ENCODE results near the gene TMEM204. TPM values are rescaled to one million over a fixed set of nuclear protein-coding genes. Genes with fewer than 3 reads are reported as not detected.

Gene TMEM204
- polyA plus RNA-seq, 3 donors, result 0.09 to 1.5 (median 1.3) TPM

DNA sequence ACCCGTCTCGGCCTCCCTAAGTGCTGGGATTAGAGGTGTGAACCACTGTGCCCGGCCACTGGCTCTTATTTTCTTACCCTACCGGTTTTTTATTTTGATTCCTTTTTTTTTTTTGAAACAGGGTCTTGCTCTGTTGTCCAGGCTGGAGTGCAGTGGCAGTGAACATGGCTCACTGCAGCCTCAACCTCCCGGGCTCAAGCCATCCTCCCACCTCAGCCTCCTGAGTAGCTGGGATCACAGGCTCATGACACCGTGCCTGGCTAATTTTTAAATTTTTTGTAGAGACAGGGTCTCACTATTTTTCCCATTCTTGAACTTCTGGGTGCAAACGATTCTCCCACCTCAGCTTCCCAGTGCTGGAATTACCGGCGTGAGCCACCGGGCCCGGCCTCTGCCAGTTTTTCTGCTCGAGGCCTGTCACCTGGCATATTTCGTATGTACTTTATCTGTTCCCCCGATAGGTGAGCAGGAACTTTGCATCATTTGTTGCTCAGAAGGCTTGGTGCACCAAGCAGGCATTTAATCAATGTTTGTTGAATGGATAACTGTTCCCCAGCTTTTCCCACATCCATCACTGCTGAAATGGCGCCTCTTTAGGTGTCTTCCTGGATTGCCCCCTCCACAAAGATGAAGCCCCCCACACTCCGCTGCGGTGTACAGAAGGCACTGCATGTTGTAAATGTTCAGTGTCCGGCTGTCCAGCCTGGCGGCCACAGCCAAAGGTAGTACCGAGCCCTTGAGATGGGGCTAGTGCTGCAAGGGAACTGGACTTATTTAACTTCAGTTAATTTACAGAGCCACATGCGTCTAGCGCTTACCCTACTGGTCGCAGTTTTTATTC lies 41.2 kb upstream of the TMEM204 start:
- H2AFZ ChIP-seq (ENCODE audit: insufficient read depth, low read depth, low read length, poor library complexity, severe bottlenecking), result peak overlapping the region; percentile 87
- DNase-seq, result no peak
- H3K36me3 Mint-ChIP-seq, result peaks cover 8 to 26% of the 10 kb centered on the region in 2 donors
- H3K4me3 Mint-ChIP-seq, result peak overlapping the region; percentile 92 to 94
- no peaks in the 10 kb centered on the region for H4K20me1 ChIP-seq (ENCODE audit: insufficient read depth, low read length)
- H3K4me1 ChIP-seq (ENCODE audit: control insufficient read depth in 1 of 2, insufficient read depth in 2 of 2, low read length in 2 of 2), result peaks cover 35 to 40% of the 10 kb centered on the region in 2 donors
- TF ChIP-seq, protein P1, sequence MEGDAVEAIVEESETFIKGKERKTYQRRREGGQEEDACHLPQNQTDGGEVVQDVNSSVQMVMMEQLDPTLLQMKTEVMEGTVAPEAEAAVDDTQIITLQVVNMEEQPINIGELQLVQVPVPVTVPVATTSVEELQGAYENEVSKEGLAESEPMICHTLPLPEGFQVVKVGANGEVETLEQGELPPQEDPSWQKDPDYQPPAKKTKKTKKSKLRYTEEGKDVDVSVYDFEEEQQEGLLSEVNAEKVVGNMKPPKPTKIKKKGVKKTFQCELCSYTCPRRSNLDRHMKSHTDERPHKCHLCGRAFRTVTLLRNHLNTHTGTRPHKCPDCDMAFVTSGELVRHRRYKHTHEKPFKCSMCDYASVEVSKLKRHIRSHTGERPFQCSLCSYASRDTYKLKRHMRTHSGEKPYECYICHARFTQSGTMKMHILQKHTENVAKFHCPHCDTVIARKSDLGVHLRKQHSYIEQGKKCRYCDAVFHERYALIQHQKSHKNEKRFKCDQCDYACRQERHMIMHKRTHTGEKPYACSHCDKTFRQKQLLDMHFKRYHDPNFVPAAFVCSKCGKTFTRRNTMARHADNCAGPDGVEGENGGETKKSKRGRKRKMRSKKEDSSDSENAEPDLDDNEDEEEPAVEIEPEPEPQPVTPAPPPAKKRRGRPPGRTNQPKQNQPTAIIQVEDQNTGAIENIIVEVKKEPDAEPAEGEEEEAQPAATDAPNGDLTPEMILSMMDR (IDR thresholded peaks at IDR 0.05), result no peak
- H3K27me3 ChIP-seq (ENCODE audit: control insufficient read depth in 2 of 2, insufficient read depth in 2 of 2, low read length in 2 of 2), result no peaks in the 10 kb centered on the region
- peak overlapping the region; percentile 86 for H3K9ac ChIP-seq (ENCODE audit: insufficient read depth, low read length, poor library complexity, severe bottlenecking)
- H3K36me3 ChIP-seq (replicated peaks in 1 of 2; ENCODE audit: control insufficient read depth in 1 of 2, insufficient read depth in 2 of 2, low read length in 2 of 2), result peaks cover 26 to 28% of the 10 kb centered on the region in 2 donors
- H3K79me2 ChIP-seq (ENCODE audit: insufficient read depth, low read length), result peaks cover 20% of the 10 kb centered on the region
- H3K4me1 Mint-ChIP-seq, result peaks cover 29% of the 10 kb centered on the region
- peak overlapping the region; percentile 40 to 90 (median 81) for H3K4me3 ChIP-seq (replicated peaks in 1 of 3; ENCODE audit: low read depth in 2 of 3, low read length in 3 of 3)
- H3K9me3 Mint-ChIP-seq, result peaks cover 0 to 2% (median 0%) of the 10 kb centered on the region in 7 donors
- H3K9me3 ChIP-seq (replicated peaks in 1 of 2; ENCODE audit: control insufficient read depth in 1 of 2, insufficient read depth in 1 of 2, low read length in 2 of 2), result no peaks in the 10 kb centered on the region
- H3K27ac Mint-ChIP-seq, result peak overlapping the region; percentile 94 to 99 (median 98)
- peaks cover 0 to 2% (median 0%) of the 10 kb centered on the region in 3 donors for H3K27me3 Mint-ChIP-seq (ENCODE audit: low read depth in 3 of 3)
- H3K27ac ChIP-seq (ENCODE audit: low read depth in 1 of 2, low read length in 2 of 2), result peak overlapping the region; percentile 78 to 96
- H3K4me2 ChIP-seq (replicated peaks; ENCODE audit: extremely low read depth, low read length, poor library complexity, severe bottlenecking), result peak overlapping the region; percentile 92
- intact Hi-C loops (cut with micrococcal nuclease), result loop anchor here in 1 of 2 donors (2.0 to 5.0 kb wide), 2 partner anchors 22 to 70 kb away; partner anchors contain the start of gene UQCC4
- WGBS (ENCODE audit: insufficient coverage), result 88% methylated on average over 17 of the region's 23 CpGs

DNA sequence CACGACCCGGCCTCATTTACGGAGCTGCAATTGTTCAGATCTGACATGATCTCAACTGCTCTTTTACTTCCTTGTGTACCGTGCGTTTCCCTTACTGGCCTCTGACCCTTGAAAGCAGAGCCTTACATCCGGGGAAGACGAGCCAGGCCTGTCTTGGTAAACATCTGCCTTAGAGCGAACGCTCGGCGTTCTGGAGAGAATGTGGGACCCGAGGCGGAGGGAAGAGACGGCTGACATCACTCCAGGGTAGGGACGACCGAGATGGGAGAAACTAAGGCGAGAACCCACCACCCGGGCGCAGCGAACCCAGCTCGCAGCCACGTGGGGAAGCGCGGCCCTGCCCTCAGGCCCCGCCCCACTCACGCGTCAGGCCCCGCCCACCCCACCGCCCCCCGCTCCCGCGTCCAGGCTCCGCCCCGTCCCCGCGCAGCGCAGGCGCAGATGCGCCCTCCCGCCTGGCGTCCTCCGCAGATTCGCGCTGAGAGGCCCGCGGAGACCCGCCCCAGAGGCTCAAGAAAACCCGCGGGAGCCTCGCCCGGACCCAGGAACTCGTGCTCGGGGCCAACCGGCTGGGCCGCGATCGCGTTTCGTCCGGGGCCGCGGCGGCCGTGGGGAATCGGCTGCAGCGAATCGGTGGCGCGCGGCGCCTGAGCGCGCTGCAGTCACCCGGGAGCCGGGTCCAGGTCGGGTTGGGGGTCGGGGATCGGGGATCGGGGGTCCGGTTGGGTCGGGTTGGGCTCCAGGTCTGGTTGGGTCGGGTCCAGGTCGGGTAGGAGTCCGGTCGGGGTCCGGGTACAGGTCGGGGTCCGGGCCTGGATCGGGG lies 40.3 kb upstream of the TMEM204 start, which contains the start of gene TELO2:
Gene TELO2, plus strand, starts transcription at position 438 of the 823 bp plus-strand sequence. CDS start 922 bp downstream, outside the sequence.
- Histone ChIP-seq H3K9me3 (replicated peaks in 1 of 2; ENCODE audit: control insufficient read depth in 1 of 2, insufficient read depth in 1 of 2, low read length in 2 of 2) (no peaks in the 10 kb centered on the region), H3K79me2 (ENCODE audit: insufficient read depth, low read length) (peaks cover 20% of the 10 kb centered on the region), H3K27me3 (ENCODE audit: control insufficient read depth in 2 of 2, insufficient read depth in 2 of 2, low read length in 2 of 2) (no peaks in the 10 kb centered on the region), H3K4me3 (replicated peaks in 1 of 3; ENCODE audit: low read depth in 2 of 3, low read length in 3 of 3) (peak within 1 kb of the TSS; percentile 81 to 90 (median 87)), H4K20me1 (ENCODE audit: insufficient read depth, low read length) (no peaks in the 10 kb centered on the region), H2AFZ (ENCODE audit: insufficient read depth, low read depth, low read length, poor library complexity, severe bottlenecking) (peak within 1 kb of the TSS; percentile 87), H3K4me1 (ENCODE audit: control insufficient read depth in 1 of 2, insufficient read depth in 2 of 2, low read length in 2 of 2) (peaks cover 32 to 37% of the 10 kb centered on the region in 2 donors), H3K36me3 (replicated peaks in 1 of 2; ENCODE audit: control insufficient read depth in 1 of 2, insufficient read depth in 2 of 2, low read length in 2 of 2) (peaks cover 31 to 37% of the 10 kb centered on the region in 2 donors), H3K9ac (ENCODE audit: insufficient read depth, low read length, poor library complexity, severe bottlenecking) (peak within 1 kb of the TSS; percentile 86), H3K27ac (ENCODE audit: low read depth in 1 of 2, low read length in 2 of 2) (peak within 1 kb of the TSS; percentile 78 to 96), H3K4me2 (replicated peaks; ENCODE audit: extremely low read depth, low read length, poor library complexity, severe bottlenecking) (peak within 1 kb of the TSS; percentile 92)
- DNase-seq, result peak; percentile 73 to 82 (median 81)
- TF ChIP-seq, protein P1 (IDR thresholded peaks at IDR 0.05), result no peak
- peaks cover 0 to 2% (median 0%) of the 10 kb centered on the region in 3 donors for H3K27me3 Mint-ChIP-seq (ENCODE audit: low read depth in 3 of 3)
- peak within 1 kb of the TSS; percentile 94 to 99 (median 98) for H3K27ac Mint-ChIP-seq
- intact Hi-C loops (cut with micrococcal nuclease), result loop anchor here in 1 of 2 donors (2.0 to 5.0 kb wide), 2 partner anchors 22 to 71 kb away; partner anchors contain the start of gene UQCC4
- H3K9me3 Mint-ChIP-seq, result peaks cover 0 to 2% (median 0%) of the 10 kb centered on the region in 7 donors
- peaks cover 14 to 35% of the 10 kb centered on the region in 2 donors for H3K36me3 Mint-ChIP-seq
- peak within 1 kb of the TSS; percentile 92 to 94 for H3K4me3 Mint-ChIP-seq
- peaks cover 29% of the 10 kb centered on the region for H3K4me1 Mint-ChIP-seq
- WGBS (ENCODE audit: insufficient coverage), result under 1% methylated on average over 70 of the region's 89 CpGs

All from CD14-positive monocyte (primary cell).